ENCODE results near the gene EPN3.

Gene EPN3

DNA sequence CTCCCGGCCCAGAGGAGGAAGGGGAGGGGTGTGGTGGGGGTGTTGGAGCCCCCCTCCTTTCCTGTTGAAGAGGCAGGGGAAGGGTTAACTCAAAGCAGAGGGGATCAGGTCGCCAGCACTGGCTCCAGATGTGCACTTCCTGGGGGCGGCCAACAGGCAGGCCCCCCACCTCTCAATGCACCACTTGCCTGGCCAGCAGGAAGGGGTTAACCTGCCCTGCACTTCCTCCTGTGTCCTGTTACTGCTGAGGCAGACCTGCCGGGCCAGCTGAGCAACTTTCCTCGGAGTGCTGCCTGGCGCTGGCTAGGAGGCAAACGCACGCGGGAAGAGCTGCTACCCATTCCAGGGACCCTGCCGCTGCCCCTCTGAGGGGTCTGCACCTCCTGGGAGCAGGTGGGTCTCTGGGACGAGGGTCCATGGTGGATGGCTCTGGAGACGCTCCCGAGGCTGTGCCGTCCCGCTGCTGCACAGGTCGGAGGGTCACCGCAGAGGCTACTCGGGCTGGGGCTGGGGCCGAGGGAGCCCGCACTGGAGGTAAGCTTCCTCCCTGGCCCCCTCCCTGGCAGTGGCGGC lies at the start of gene EPN3:
Gene EPN3, plus strand, starts transcription at position 284 of the 573 bp plus-strand sequence. CDS start 3,822 bp downstream, outside the sequence.
- no peaks in the 10 kb centered on the region for H3K36me3 ChIP-seq (ENCODE audit: control insufficient read depth, insufficient read depth, low read length)
- H3K27me3 ChIP-seq (ENCODE audit: control insufficient read depth, insufficient read depth, low read length), result peaks cover 40% of the 10 kb centered on the region
- no peaks in the 10 kb centered on the region for H3K9me3 ChIP-seq (ENCODE audit: control insufficient read depth, insufficient read depth, low read length)
- peaks cover 9% of the 10 kb centered on the region for H3K4me1 ChIP-seq (ENCODE audit: control insufficient read depth, insufficient read depth, low read length)
- peak within 1 kb of the TSS; percentile 59 for H3K4me3 ChIP-seq (ENCODE audit: low read depth, low read length)
- peak within 1 kb of the TSS; percentile 37 for H3K9ac ChIP-seq (ENCODE audit: low read depth, low read length)

DNA sequence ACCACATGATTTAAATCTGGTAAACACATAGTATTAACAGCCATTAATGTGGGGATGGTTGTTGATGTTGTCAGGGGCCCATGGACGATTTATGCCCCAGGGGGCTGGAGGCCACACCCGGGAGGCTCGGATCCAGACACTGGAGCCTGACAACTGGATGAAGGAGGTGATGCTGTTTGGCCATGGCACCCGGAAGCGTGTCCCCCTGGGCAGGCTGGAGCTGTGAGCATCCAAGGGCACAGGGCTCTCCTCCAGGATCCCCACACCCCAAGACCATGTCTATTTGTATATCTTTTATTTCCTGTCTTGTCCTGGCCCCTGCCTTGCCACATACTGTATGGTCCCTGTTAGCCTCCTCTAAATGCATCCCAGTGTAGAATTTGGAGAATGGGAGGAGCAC lies 49.3 kb upstream of the EPN3 start:
- H3K9me3 ChIP-seq (ENCODE audit: control insufficient read depth, insufficient read depth, low read length), result no peaks in the 10 kb centered on the region
- H3K9ac ChIP-seq (ENCODE audit: low read depth, low read length), result no peak overlapping the region
- H3K36me3 ChIP-seq (ENCODE audit: control insufficient read depth, insufficient read depth, low read length), result peaks cover 5% of the 10 kb centered on the region
- no peaks in the 10 kb centered on the region for H3K4me1 ChIP-seq (ENCODE audit: control insufficient read depth, insufficient read depth, low read length)
- H3K27me3 ChIP-seq (ENCODE audit: control insufficient read depth, insufficient read depth, low read length), result no peaks in the 10 kb centered on the region
- no peak overlapping the region for H3K4me3 ChIP-seq (ENCODE audit: low read depth, low read length)

DNA sequence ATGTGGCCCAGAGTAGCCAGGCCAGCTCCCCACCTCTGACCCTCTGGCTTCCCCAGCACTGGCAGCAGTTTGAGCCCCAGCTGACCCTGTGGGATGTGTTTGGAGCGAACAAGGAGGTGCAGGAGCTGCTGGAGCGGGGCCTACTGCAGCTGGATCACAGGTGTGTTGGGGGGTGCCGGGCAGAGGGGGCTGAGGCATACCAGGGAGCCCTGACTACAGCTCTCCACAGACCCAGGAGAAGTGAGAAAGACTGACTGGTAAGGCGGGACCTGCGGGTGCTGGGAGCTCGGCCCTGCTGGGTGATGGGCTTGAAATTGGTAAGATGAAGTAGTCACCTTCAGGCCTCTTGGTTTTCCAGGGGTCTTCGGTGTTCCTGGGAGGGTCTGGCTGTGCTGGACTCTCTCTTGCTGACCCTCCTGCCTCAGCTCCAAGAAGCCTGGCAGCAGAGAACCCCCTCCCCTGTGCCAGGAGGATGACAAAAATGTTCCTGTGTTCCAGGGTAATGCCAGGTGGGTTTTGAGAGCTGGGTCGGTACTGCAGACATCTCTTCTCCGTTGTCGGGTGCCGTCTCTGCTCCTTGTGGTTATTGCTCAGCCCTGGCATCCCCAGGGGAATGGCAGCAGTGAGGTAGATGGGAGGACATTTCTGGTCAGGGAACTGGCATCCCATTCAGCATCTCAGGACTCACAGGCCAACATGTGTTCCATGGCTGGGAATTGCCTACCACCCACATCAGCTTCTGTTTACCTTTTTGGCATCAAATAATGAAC lies 48.0 kb upstream of the EPN3 start:
- H3K9ac ChIP-seq (ENCODE audit: low read depth, low read length), result no peak overlapping the region
- H3K9me3 ChIP-seq (ENCODE audit: control insufficient read depth, insufficient read depth, low read length), result no peaks in the 10 kb centered on the region
- H3K4me3 ChIP-seq (ENCODE audit: low read depth, low read length), result no peak overlapping the region
- no peaks in the 10 kb centered on the region for H3K27me3 ChIP-seq (ENCODE audit: control insufficient read depth, insufficient read depth, low read length)
- no peaks in the 10 kb centered on the region for H3K4me1 ChIP-seq (ENCODE audit: control insufficient read depth, insufficient read depth, low read length)
- peaks cover 5% of the 10 kb centered on the region for H3K36me3 ChIP-seq (ENCODE audit: control insufficient read depth, insufficient read depth, low read length)

DNA sequence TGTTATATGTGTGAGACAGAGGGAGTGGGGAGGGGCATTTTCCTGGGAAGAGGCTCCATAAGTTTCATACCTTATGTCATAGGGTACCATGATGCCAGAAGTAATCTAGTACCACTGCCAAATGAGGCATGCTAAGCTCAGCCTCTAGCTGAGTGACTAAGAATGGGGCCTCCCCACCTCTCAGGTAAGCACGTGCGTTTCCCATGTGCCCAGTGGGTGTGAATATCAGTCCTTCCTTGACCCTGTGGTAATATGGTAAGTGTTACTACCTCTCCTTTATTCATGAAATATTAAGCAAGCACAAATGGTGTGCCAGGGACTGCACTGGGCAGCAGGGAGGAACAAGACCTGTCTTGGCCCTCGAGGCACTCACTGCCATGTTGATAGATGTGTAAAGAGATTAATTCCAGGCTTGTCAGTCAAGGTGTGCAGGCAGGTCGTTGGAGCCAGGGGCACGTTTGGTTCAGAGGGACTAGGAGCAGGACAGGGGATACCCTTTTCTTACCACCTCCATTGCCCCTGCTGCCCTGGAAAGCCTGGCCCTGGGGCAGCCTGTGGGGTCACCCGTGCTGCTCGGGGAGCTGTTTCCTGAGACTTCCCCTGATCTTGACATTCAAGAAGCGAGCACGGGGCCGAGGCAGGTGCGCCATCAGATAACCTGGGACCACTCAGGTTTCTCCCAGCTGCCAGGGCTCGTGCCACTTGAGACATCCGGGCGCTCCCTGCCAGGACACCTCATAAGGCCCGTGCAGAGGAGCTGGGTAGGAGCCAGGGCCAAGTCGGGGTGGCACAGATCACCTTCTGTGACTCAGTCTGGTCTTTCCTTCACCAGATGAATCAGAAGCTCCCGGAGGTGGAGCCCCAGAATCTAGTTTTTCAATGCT lies 45.1 kb upstream of the EPN3 start:
- no peak overlapping the region for H3K9ac ChIP-seq (ENCODE audit: low read depth, low read length)
- H3K4me1 ChIP-seq (ENCODE audit: control insufficient read depth, insufficient read depth, low read length), result no peaks in the 10 kb centered on the region
- H3K27me3 ChIP-seq (ENCODE audit: control insufficient read depth, insufficient read depth, low read length), result no peaks in the 10 kb centered on the region
- H3K4me3 ChIP-seq (ENCODE audit: low read depth, low read length), result no peak overlapping the region
- no peaks in the 10 kb centered on the region for H3K9me3 ChIP-seq (ENCODE audit: control insufficient read depth, insufficient read depth, low read length)
- H3K36me3 ChIP-seq (ENCODE audit: control insufficient read depth, insufficient read depth, low read length), result peaks cover 5% of the 10 kb centered on the region

GRCh38 chr17:50488880-50489279 lies 43.7 kb upstream of the EPN3 start:
- Histone ChIP-seq H3K36me3 (ENCODE audit: control insufficient read depth, insufficient read depth, low read length) (peaks cover 5% of the 10 kb centered on the region), H3K9ac (ENCODE audit: low read depth, low read length) (no peak overlapping the region), H3K4me1 (ENCODE audit: control insufficient read depth, insufficient read depth, low read length) (no peaks in the 10 kb centered on the region), H3K4me3 (ENCODE audit: low read depth, low read length) (no peak overlapping the region), H3K9me3 (ENCODE audit: control insufficient read depth, insufficient read depth, low read length) (no peaks in the 10 kb centered on the region), H3K27me3 (ENCODE audit: control insufficient read depth, insufficient read depth, low read length) (no peaks in the 10 kb centered on the region)

- no peaks in the 10 kb centered on the region for H3K9me3 ChIP-seq (ENCODE audit: control insufficient read depth, insufficient read depth, low read length)
- H3K9ac ChIP-seq (ENCODE audit: low read depth, low read length), result no peak overlapping the region
- H3K4me1 ChIP-seq (ENCODE audit: control insufficient read depth, insufficient read depth, low read length), result no peaks in the 10 kb centered on the region
- H3K4me3 ChIP-seq (ENCODE audit: low read depth, low read length), result no peak overlapping the region
- no peaks in the 10 kb centered on the region for H3K36me3 ChIP-seq (ENCODE audit: control insufficient read depth, insufficient read depth, low read length)
- no peaks in the 10 kb centered on the region for H3K27me3 ChIP-seq (ENCODE audit: control insufficient read depth, insufficient read depth, low read length)
Observed at GRCh38 chr17:50491505-50491904, 41.0 kb upstream of the EPN3 start.

DNA sequence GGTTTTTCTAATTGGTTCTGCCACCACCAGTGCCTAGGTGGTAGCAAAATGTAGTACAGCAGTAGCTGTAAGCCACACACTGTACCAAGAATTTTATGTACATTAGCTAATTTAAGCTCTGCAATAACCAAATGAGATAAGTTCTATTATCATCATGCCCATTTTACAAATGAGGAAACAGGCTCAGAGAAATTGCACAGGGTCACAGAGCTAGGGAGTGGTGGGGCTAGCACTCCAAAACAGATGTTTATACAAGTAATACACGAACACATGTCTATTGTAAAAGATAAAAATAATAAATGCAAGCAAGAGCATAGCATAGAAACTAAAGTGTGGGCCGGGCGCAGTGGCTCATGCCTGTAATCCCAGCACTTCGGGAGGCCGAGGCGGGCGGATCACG lies 40.3 kb upstream of the EPN3 start:
- Histone ChIP-seq H3K4me3 (ENCODE audit: low read depth, low read length) (no peak overlapping the region), H3K9me3 (ENCODE audit: control insufficient read depth, insufficient read depth, low read length) (no peaks in the 10 kb centered on the region), H3K36me3 (ENCODE audit: control insufficient read depth, insufficient read depth, low read length) (no peaks in the 10 kb centered on the region), H3K27me3 (ENCODE audit: control insufficient read depth, insufficient read depth, low read length) (no peaks in the 10 kb centered on the region), H3K9ac (ENCODE audit: low read depth, low read length) (no peak overlapping the region), H3K4me1 (ENCODE audit: control insufficient read depth, insufficient read depth, low read length) (no peaks in the 10 kb centered on the region)

GRCh38 chr17:50493744-50494143 lies 38.8 kb upstream of the EPN3 start:
- no peak overlapping the region for H3K9ac ChIP-seq (ENCODE audit: low read depth, low read length)
- H3K4me3 ChIP-seq (ENCODE audit: low read depth, low read length), result no peak overlapping the region
- H3K27me3 ChIP-seq (ENCODE audit: control insufficient read depth, insufficient read depth, low read length), result no peaks in the 10 kb centered on the region
- H3K9me3 ChIP-seq (ENCODE audit: control insufficient read depth, insufficient read depth, low read length), result no peaks in the 10 kb centered on the region
- H3K36me3 ChIP-seq (ENCODE audit: control insufficient read depth, insufficient read depth, low read length), result no peaks in the 10 kb centered on the region
- H3K4me1 ChIP-seq (ENCODE audit: control insufficient read depth, insufficient read depth, low read length), result no peaks in the 10 kb centered on the region

DNA sequence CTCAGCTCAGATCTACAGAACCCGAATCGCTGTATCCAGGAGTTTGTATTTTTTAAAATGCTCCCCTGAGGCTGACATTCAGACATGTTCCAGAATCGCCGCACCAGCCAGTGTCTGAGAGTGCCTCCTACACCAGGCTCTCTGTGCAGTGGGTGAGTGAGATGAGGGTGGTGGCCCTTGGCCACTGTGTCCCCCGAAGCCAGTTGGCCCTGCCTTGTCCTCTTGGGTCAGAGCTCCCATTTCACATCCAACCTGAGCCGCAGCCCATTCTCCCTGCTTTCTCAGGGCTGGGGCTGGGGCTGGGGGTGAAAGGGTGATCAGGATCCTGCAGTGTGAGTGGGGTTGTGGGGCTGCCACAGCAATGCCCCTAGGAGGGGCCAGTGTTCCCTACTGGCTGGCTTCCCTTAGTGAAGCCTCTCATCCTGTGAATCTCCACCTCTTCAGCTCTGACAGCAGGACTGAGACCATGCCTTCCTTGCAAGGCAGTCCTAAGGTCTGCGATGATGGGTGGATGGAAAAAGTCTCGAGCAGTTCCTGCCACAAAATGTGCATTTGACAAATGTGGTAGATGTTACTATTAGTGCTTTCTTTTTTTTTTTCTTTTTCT lies 37.2 kb upstream of the EPN3 start:
- H3K9me3 ChIP-seq (ENCODE audit: control insufficient read depth, insufficient read depth, low read length), result no peaks in the 10 kb centered on the region
- H3K27me3 ChIP-seq (ENCODE audit: control insufficient read depth, insufficient read depth, low read length), result no peaks in the 10 kb centered on the region
- H3K9ac ChIP-seq (ENCODE audit: low read depth, low read length), result no peak overlapping the region
- H3K4me1 ChIP-seq (ENCODE audit: control insufficient read depth, insufficient read depth, low read length), result no peaks in the 10 kb centered on the region
- no peak overlapping the region for H3K4me3 ChIP-seq (ENCODE audit: low read depth, low read length)
- H3K36me3 ChIP-seq (ENCODE audit: control insufficient read depth, insufficient read depth, low read length), result no peaks in the 10 kb centered on the region

DNA sequence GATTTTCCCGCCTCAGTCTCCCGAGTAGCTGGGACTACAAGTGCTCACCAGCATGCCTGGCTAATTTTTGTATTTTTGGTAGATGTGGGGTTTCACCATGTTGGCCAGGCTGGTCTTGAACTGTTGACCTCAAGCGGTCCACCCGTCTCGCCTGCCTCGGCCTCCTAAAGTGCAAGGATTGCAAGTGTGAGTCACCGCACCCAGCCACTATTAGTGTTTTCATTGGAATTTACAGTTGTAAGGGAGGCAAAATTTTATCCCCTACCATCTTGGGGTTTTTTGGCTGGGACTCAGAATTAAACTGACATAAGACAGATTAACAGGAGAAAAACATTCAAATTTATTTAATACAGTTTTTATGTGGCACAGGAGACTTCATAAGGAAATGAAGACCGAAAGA lies 36.6 kb upstream of the EPN3 start:
- H3K4me3 ChIP-seq (ENCODE audit: low read depth, low read length), result no peak overlapping the region
- no peaks in the 10 kb centered on the region for H3K9me3 ChIP-seq (ENCODE audit: control insufficient read depth, insufficient read depth, low read length)
- no peaks in the 10 kb centered on the region for H3K4me1 ChIP-seq (ENCODE audit: control insufficient read depth, insufficient read depth, low read length)
- H3K36me3 ChIP-seq (ENCODE audit: control insufficient read depth, insufficient read depth, low read length), result no peaks in the 10 kb centered on the region
- no peak overlapping the region for H3K9ac ChIP-seq (ENCODE audit: low read depth, low read length)
- H3K27me3 ChIP-seq (ENCODE audit: control insufficient read depth, insufficient read depth, low read length), result no peaks in the 10 kb centered on the region

- no peaks in the 10 kb centered on the region for H3K27me3 ChIP-seq (ENCODE audit: control insufficient read depth, insufficient read depth, low read length)
- H3K36me3 ChIP-seq (ENCODE audit: control insufficient read depth, insufficient read depth, low read length), result no peaks in the 10 kb centered on the region
- no peaks in the 10 kb centered on the region for H3K4me1 ChIP-seq (ENCODE audit: control insufficient read depth, insufficient read depth, low read length)
- no peak overlapping the region for H3K9ac ChIP-seq (ENCODE audit: low read depth, low read length)
- H3K4me3 ChIP-seq (ENCODE audit: low read depth, low read length), result no peak overlapping the region
- H3K9me3 ChIP-seq (ENCODE audit: control insufficient read depth, insufficient read depth, low read length), result no peaks in the 10 kb centered on the region
Observed at GRCh38 chr17:50498021-50498874, 34.3 kb upstream of the EPN3 start.

Data from iPS-15b (cell line).